Jurkat, Clone E6-1 (cell line): ENCODE results near the gene DYNLT1. TPM values are rescaled to one million over a fixed set of nuclear protein-coding genes. Genes with fewer than 3 reads are reported as not detected.
"Not testable (repeated sequence)": the region's sequence is repeated elsewhere in the genome, so short reads cannot be mapped to it uniquely, and the experiment has no call there.

Experiments
- DNase-seq: peaks from one replicate; pipeline ENCODE4 v3.0.0-alpha.2; 2011; ENCODE audit warnings: low read depth, low spot score
- H3K4me3 ChIP-seq: 2 replicates; pipeline ENCODE4 v1.5.1; 2011; ENCODE audit warnings: mild to moderate bottlenecking, low read length, control low read depth, moderate library complexity
- polyA plus RNA-seq: library from polyadenylated mRNA; unstranded; fragments of >200 nt; gene quantifications from one replicate; pipeline ENCODE4 v1.2.1, GENCODE V29; 2012; ENCODE audit warnings: missing spikeins; ENCODE audit not compliant: insufficient read length, insufficient read depth

DYNLT1 gene
- 55.8 TPM for polyA plus RNA-seq

GRCh38 chr6:158644231-158645063, at the start of gene DYNLT1:
Gene DYNLT1, minus strand, starts transcription at chr6:158644743. Its CDS starts 35 bp downstream, at chr6:158644708.
- peak within 1 kb of the TSS; percentile 84 for H3K4me3 ChIP-seq
- peak; percentile 58 for DNase-seq

- no peak for DNase-seq
Measured at GRCh38 chr6:158688860-158689259, 44.3 kb upstream of the DYNLT1 start.

GRCh38 chr6:158687506-158687905, 43.0 kb upstream of the DYNLT1 start:
- no peak for DNase-seq
- no peak overlapping the region for H3K4me3 ChIP-seq

More at GRCh38 chr6:158688860-158689259, 44.3 kb upstream of the DYNLT1 start:
- H3K4me3 ChIP-seq: no peak overlapping the region

GRCh38 chr6:158686791-158687381, 42.3 kb upstream of the DYNLT1 start:
- no peak overlapping the region for H3K4me3 ChIP-seq
- peak; percentile 83 for DNase-seq

GRCh38 chr6:158686311-158686710, 41.8 kb upstream of the DYNLT1 start:
- no peak overlapping the region for H3K4me3 ChIP-seq
- DNase-seq: no peak

GRCh38 chr6:158684745-158685324, 40.3 kb upstream of the DYNLT1 start:
- H3K4me3 ChIP-seq: no peak overlapping the region
- no peak for DNase-seq

GRCh38 chr6:158684311-158684710, 39.8 kb upstream of the DYNLT1 start:
- no peak overlapping the region for H3K4me3 ChIP-seq
- DNase-seq: peak; percentile 31

- no peak overlapping the region for H3K4me3 ChIP-seq
- no peak for DNase-seq
Measured at GRCh38 chr6:158680481-158680880, 35.9 kb upstream of the DYNLT1 start.

GRCh38 chr6:158680015-158680414, 35.5 kb upstream of the DYNLT1 start:
- DNase-seq: no peak
- no peak overlapping the region for H3K4me3 ChIP-seq

- H3K4me3 ChIP-seq: no peak overlapping the region
- DNase-seq: no peak
Measured at GRCh38 chr6:158677906-158678578, 33.5 kb upstream of the DYNLT1 start.

GRCh38 chr6:158677094-158677493, 32.6 kb upstream of the DYNLT1 start:
- not testable (repeated sequence) for H3K4me3 ChIP-seq, DNase-seq

- no peak for DNase-seq
- H3K4me3 ChIP-seq: no peak overlapping the region
Measured at GRCh38 chr6:158674342-158675131, 30.0 kb upstream of the DYNLT1 start.

GRCh38 chr6:158672726-158673125, 28.2 kb upstream of the DYNLT1 start:
- H3K4me3 ChIP-seq: no peak overlapping the region
- no peak for DNase-seq

- not testable (repeated sequence) for H3K4me3 ChIP-seq, DNase-seq
Measured at GRCh38 chr6:158672119-158672518, 27.6 kb upstream of the DYNLT1 start.

GRCh38 chr6:158669145-158670035, 24.8 kb upstream of the DYNLT1 start:
- H3K4me3 ChIP-seq: no peak overlapping the region
- no peak for DNase-seq

- H3K4me3 ChIP-seq: no peak overlapping the region
- no peak for DNase-seq
Measured at GRCh38 chr6:158668707-158669103, 24.2 kb upstream of the DYNLT1 start.

GRCh38 chr6:158667360-158667981, 22.9 kb upstream of the DYNLT1 start:
- H3K4me3 ChIP-seq: no peak overlapping the region

More at GRCh38 chr6:158667360-158667981, 22.9 kb upstream of the DYNLT1 start:
- no peak for DNase-seq
